ENCODE data around the gene ATOSB.
A peak's percentile ranks its signal among the peaks of the same experiment; 100 is the strongest.

Gene ATOSB

DNA sequence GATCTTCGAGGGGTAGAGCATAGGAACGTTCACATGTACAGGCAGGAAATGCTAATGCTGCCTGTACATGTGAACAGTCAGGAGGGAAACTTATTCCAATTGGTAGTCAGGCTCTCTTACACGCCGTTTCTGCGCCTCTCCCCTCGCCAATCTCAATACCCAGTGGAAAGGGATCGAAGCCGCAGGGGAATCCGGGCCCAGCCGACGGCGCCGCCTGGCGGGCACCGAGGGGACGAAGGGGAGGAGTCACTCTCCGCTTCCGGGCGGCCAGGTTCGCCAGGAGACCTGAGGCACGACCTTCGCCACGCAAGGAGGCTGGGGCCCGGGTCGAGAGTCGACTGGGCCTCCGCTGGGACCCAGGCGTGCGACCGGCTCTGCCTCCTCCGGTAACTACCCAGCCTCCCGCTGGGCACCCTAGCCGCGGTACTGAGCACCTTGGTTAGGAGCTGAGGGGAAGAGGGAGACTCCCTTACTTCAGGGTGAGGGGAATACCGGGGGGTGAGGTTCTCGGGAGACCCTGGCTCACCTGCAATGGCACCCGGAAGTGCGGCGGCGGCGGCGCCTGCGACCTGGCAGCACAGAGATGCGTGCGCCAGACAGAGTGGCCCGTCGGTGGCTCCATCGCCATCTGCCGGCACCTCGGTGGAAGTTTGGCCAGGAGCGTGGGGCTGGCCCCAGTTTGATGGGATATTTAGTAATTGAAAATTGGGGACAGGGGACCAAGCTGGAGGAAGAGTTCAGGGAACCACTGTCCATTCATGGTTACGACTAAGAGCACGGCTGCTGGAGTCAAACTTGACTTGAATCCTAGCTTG is 19.4 kb downstream of the ATOSB start, which contains the start of gene PIGO (continued):
- TF ChIP-seq, protein P1, sequence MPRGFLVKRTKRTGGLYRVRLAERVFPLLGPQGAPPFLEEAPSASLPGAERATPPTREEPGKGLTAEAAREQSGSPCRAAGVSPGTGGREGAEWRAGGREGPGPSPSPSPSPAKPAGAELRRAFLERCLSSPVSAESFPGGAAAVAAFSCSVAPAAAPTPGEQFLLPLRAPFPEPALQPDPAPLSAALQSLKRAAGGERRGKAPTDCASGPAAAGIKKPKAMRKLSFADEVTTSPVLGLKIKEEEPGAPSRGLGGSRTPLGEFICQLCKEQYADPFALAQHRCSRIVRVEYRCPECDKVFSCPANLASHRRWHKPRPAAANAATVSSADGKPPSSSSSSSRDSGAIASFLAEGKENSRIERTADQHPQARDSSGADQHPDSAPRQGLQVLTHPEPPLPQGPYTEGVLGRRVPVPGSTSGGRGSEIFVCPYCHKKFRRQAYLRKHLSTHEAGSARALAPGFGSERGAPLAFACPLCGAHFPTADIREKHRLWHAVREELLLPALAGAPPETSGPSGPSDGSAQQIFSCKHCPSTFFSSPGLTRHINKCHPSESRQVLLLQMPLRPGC (tag by site-specific recombination; IDR thresholded peaks at IDR 0.05), result no peak; the same call in 1 of the 2 replicates
- TF ChIP-seq ZFP3 (tag by site-specific recombination; IDR thresholded peaks at IDR 0.05; ENCODE audit: low read depth), result no peak
- TF ChIP-seq ZNF76 (tag by site-specific recombination; IDR thresholded peaks at IDR 0.05; ENCODE audit: borderline replicate concordance, low read depth), result peak; percentile 56; the same call in 1 of the 2 replicates
- peak; percentile 20; the same call in 1 of the 2 replicates for TF ChIP-seq ZNF768 (tag by site-specific recombination; IDR thresholded peaks at IDR 0.05)
- TF ChIP-seq, protein P2, sequence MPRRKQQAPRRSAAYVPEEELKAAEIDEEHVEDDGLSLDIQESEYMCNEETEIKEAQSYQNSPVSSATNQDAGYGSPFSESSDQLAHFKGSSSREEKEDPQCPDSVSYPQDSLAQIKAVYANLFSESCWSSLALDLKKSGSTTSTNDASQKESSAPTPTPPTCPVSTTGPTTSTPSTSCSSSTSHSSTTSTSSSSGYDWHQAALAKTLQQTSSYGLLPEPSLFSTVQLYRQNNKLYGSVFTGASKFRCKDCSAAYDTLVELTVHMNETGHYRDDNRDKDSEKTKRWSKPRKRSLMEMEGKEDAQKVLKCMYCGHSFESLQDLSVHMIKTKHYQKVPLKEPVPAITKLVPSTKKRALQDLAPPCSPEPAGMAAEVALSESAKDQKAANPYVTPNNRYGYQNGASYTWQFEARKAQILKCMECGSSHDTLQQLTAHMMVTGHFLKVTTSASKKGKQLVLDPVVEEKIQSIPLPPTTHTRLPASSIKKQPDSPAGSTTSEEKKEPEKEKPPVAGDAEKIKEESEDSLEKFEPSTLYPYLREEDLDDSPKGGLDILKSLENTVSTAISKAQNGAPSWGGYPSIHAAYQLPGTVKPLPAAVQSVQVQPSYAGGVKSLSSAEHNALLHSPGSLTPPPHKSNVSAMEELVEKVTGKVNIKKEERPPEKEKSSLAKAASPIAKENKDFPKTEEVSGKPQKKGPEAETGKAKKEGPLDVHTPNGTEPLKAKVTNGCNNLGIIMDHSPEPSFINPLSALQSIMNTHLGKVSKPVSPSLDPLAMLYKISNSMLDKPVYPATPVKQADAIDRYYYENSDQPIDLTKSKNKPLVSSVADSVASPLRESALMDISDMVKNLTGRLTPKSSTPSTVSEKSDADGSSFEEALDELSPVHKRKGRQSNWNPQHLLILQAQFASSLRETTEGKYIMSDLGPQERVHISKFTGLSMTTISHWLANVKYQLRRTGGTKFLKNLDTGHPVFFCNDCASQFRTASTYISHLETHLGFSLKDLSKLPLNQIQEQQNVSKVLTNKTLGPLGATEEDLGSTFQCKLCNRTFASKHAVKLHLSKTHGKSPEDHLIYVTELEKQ (tag by site-specific recombination; IDR thresholded peaks at IDR 0.05; ENCODE audit: borderline replicate concordance), result no peak
- TF ChIP-seq, protein P3, sequence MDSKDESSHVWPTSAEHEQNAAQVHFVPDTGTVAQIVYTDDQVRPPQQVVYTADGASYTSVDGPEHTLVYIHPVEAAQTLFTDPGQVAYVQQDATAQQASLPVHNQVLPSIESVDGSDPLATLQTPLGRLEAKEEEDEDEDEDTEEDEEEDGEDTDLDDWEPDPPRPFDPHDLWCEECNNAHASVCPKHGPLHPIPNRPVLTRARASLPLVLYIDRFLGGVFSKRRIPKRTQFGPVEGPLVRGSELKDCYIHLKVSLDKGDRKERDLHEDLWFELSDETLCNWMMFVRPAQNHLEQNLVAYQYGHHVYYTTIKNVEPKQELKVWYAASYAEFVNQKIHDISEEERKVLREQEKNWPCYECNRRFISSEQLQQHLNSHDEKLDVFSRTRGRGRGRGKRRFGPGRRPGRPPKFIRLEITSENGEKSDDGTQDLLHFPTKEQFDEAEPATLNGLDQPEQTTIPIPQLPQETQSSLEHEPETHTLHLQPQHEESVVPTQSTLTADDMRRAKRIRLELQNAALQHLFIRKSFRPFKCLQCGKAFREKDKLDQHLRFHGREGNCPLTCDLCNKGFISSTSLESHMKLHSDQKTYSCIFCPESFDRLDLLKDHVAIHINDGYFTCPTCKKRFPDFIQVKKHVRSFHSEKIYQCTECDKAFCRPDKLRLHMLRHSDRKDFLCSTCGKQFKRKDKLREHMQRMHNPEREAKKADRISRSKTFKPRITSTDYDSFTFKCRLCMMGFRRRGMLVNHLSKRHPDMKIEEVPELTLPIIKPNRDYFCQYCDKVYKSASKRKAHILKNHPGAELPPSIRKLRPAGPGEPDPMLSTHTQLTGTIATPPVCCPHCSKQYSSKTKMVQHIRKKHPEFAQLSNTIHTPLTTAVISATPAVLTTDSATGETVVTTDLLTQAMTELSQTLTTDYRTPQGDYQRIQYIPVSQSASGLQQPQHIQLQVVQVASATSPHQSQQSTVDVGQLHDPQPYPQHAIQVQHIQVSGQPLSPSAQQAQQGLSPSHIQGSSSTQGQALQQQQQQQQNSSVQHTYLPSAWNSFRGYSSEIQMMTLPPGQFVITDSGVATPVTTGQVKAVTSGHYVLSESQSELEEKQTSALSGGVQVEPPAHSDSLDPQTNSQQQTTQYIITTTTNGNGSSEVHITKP (tag by site-specific recombination; IDR thresholded peaks at IDR 0.05), result peak; percentile 82
- TF ChIP-seq ZNF843 (tag by site-specific recombination; IDR thresholded peaks at IDR 0.05), result peak; percentile 36; the same call in 1 of the 2 replicates
- no peak for TF ChIP-seq ZNF133 (tag by site-specific recombination; IDR thresholded peaks at IDR 0.05)
- TF ChIP-seq ZBTB48 (tag by site-specific recombination; IDR thresholded peaks at IDR 0.05), result peak; percentile 82; the same call in 1 of the 2 replicates
- TF ChIP-seq SETDB1 (IDR thresholded peaks at IDR 0.05; ENCODE audit: insufficient read length, low read length), result no peak
- TF ChIP-seq, protein P4, sequence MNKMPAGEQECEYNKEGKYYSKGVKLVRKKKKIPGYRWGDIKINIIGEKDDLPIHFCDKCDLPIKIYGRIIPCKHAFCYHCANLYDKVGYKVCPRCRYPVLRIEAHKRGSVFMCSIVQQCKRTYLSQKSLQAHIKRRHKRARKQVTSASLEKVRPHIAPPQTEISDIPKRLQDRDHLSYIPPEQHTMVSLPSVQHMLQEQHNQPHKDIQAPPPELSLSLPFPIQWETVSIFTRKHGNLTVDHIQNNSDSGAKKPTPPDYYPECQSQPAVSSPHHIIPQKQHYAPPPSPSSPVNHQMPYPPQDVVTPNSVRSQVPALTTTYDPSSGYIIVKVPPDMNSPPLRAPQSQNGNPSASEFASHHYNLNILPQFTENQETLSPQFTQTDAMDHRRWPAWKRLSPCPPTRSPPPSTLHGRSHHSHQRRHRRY (tag by site-specific recombination; IDR thresholded peaks at IDR 0.05), result no peak
- TF ChIP-seq, protein P5, sequence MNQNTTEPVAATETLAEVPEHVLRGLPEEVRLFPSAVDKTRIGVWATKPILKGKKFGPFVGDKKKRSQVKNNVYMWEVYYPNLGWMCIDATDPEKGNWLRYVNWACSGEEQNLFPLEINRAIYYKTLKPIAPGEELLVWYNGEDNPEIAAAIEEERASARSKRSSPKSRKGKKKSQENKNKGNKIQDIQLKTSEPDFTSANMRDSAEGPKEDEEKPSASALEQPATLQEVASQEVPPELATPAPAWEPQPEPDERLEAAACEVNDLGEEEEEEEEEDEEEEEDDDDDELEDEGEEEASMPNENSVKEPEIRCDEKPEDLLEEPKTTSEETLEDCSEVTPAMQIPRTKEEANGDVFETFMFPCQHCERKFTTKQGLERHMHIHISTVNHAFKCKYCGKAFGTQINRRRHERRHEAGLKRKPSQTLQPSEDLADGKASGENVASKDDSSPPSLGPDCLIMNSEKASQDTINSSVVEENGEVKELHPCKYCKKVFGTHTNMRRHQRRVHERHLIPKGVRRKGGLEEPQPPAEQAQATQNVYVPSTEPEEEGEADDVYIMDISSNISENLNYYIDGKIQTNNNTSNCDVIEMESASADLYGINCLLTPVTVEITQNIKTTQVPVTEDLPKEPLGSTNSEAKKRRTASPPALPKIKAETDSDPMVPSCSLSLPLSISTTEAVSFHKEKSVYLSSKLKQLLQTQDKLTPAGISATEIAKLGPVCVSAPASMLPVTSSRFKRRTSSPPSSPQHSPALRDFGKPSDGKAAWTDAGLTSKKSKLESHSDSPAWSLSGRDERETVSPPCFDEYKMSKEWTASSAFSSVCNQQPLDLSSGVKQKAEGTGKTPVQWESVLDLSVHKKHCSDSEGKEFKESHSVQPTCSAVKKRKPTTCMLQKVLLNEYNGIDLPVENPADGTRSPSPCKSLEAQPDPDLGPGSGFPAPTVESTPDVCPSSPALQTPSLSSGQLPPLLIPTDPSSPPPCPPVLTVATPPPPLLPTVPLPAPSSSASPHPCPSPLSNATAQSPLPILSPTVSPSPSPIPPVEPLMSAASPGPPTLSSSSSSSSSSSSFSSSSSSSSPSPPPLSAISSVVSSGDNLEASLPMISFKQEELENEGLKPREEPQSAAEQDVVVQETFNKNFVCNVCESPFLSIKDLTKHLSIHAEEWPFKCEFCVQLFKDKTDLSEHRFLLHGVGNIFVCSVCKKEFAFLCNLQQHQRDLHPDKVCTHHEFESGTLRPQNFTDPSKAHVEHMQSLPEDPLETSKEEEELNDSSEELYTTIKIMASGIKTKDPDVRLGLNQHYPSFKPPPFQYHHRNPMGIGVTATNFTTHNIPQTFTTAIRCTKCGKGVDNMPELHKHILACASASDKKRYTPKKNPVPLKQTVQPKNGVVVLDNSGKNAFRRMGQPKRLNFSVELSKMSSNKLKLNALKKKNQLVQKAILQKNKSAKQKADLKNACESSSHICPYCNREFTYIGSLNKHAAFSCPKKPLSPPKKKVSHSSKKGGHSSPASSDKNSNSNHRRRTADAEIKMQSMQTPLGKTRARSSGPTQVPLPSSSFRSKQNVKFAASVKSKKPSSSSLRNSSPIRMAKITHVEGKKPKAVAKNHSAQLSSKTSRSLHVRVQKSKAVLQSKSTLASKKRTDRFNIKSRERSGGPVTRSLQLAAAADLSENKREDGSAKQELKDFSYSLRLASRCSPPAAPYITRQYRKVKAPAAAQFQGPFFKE (tag by site-specific recombination; IDR thresholded peaks at IDR 0.05; ENCODE audit: borderline replicate concordance), result no peak
- TF ChIP-seq, protein P6, sequence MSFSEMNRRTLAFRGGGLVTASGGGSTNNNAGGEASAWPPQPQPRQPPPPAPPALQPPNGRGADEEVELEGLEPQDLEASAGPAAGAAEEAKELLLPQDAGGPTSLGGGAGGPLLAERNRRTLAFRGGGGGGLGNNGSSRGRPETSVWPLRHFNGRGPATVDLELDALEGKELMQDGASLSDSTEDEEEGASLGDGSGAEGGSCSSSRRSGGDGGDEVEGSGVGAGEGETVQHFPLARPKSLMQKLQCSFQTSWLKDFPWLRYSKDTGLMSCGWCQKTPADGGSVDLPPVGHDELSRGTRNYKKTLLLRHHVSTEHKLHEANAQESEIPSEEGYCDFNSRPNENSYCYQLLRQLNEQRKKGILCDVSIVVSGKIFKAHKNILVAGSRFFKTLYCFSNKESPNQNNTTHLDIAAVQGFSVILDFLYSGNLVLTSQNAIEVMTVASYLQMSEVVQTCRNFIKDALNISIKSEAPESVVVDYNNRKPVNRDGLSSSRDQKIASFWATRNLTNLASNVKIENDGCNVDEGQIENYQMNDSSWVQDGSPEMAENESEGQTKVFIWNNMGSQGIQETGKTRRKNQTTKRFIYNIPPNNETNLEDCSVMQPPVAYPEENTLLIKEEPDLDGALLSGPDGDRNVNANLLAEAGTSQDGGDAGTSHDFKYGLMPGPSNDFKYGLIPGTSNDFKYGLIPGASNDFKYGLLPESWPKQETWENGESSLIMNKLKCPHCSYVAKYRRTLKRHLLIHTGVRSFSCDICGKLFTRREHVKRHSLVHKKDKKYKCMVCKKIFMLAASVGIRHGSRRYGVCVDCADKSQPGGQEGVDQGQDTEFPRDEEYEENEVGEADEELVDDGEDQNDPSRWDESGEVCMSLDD (tag by site-specific recombination; IDR thresholded peaks at IDR 0.05), result peak; percentile 63; the same call in 1 of the 2 replicates
- peak; percentile 76; the same call in 1 of the 2 replicates for TF ChIP-seq ZFP69B (tag by site-specific recombination; IDR thresholded peaks at IDR 0.05)
